ENCODE measurements around the gene SQOR. TPM values are rescaled to one million over a fixed set of nuclear protein-coding genes. Genes with fewer than 3 reads are reported as not detected.

Gene SQOR
- total RNA-seq, 2 donors from 2014 or later: 24.8 to 29.0 TPM

GRCh38 chr15:45734260-45734711, 99.5 kb downstream of the SQOR start:
- ATAC-seq (no peak), DNase-seq (no peak)
- intact Hi-C loops (cut with DNase I): no loop called here

Other genes with a start within 250 kb of the SQOR start
- gene SLC30A4, start 112.3 kb upstream of the SQOR start, total RNA-seq: 1 to 10 TPM; 4.9 to 5.0 TPM
- 10 to 100 TPM; 27.7 to 37.0 TPM for gene BLOC1S6, start 47.6 kb upstream of the SQOR start, total RNA-seq

Measured in left cardiac atrium (tissue), 4 donors.